GM19023 (cell line): ENCODE results near the gene ZNF653.
"Not testable (repeated sequence)": the region's sequence is repeated elsewhere in the genome, so short reads cannot be mapped to it uniquely, and the experiment has no call there.

ENCODE experiments used
- ATAC-seq: cut with Tn5 transposase; IDR thresholded peaks from one replicate; pipeline ENCODE4 v1.9.1; 2021; ENCODE audit warnings: mild to moderate bottlenecking, moderate library complexity; ENCODE audit not compliant: unreplicated experiment

ZNF653 gene

GRCh38 chr19:11437955-11438354 is 67.7 kb downstream of the ZNF653 start:
- ATAC-seq, result no peak

- no peak for ATAC-seq
Observed at GRCh38 chr19:11435833-11436313, 69.8 kb downstream of the ZNF653 start.

GRCh38 chr19:11435057-11435832 is 70.4 kb downstream of the ZNF653 start, which contains the start of the genes ODAD3 and PRKCSH:
Gene ODAD3, minus strand, starts transcription at chr19:11435121. Its CDS starts 105 bp downstream, at chr19:11435016.
Gene PRKCSH, plus strand, starts transcription at chr19:11435635. Its CDS starts 483 bp downstream, at chr19:11436118.
- ATAC-seq, result peak; percentile 86

- peak; percentile 5 for ATAC-seq
Observed at GRCh38 chr19:11434703-11435056, 71.0 kb downstream of the ZNF653 start.

- not testable (repeated sequence) for ATAC-seq
Observed at GRCh38 chr19:11433526-11433925, 72.1 kb downstream of the ZNF653 start.
